DOHH2 (cell line): Measurements from ENCODE around the gene GRB7.
"Not testable (repeated sequence)": the region's sequence is repeated elsewhere in the genome, so short reads cannot be mapped to it uniquely, and the experiment has no call there.

ENCODE experiments used
- CTCF ChIP-seq: fragments of 200-600 bp; sonication (generic); IDR thresholded peaks from one replicate; pipeline ENCODE4 v1.5.1; 2014; ENCODE audit warnings: antibody characterized with exemption, mild to moderate bottlenecking, low read depth, low read length; ENCODE audit not compliant: poor library complexity, severe bottlenecking
- EZH2phosphoT487 ChIP-seq: fragments of 200-600 bp; sonication (generic); IDR thresholded peaks from 2 replicates; pipeline ENCODE4 v1.6.1; 2017; ENCODE audit warnings: borderline replicate concordance, mild to moderate bottlenecking, antibody characterized with exemption, low read length, moderate library complexity, mixed read lengths

GRCh38 chr17:39764171-39764570 lies 26.4 kb downstream of the GRB7 start:
- TF ChIP-seq CTCF, EZH2phosphoT487: not testable (repeated sequence)
